GM18517 (cell line): ENCODE measurements around the gene CAPN1.

Experiments used
- ATAC-seq: cut with Tn5 transposase; IDR thresholded peaks from one replicate; pipeline ENCODE4 v1.9.1; 2021; ENCODE audit warnings: mild to moderate bottlenecking, moderate library complexity; ENCODE audit not compliant: unreplicated experiment

Gene CAPN1

DNA sequence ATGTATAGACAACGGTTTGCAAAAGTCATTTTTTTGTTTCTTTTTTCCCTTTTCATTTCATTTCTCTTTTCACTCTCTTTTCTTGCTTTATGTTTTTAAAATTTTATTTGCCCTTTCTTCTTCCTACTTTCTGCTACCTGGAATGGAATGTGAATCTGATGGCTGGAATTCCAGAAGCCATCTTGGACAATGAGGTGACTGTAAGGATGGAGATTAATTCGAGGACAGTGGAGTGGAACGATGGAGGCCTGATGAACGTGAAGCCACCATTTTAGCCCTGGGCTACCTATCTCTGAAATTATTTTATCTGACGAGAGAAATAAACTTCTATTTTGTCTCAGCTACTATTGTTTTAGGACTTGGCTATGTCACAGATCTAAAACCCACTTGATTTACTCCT is 77.3 kb downstream of the CAPN1 start:
- ATAC-seq: no peak

DNA sequence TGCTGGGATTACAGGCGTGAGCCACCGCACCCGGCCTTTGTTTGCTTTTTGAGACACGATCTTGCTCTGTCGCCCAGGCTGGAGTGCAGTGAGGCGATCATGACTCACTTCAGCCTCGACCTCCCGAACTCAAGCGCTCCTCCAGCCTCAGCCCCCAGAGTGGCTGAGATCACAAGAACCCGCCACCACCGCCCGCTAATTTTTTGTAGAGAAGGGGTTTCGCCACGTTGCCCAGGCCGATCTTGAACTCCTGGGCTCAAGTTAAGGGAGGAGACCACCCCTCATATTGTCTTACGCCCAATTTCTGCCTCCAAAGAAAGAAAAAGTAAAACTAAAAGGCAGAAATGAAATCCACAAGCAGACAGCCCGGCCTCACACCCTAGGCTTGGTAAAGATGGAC is 78.6 kb downstream of the CAPN1 start:
- ATAC-seq: no peak

DNA sequence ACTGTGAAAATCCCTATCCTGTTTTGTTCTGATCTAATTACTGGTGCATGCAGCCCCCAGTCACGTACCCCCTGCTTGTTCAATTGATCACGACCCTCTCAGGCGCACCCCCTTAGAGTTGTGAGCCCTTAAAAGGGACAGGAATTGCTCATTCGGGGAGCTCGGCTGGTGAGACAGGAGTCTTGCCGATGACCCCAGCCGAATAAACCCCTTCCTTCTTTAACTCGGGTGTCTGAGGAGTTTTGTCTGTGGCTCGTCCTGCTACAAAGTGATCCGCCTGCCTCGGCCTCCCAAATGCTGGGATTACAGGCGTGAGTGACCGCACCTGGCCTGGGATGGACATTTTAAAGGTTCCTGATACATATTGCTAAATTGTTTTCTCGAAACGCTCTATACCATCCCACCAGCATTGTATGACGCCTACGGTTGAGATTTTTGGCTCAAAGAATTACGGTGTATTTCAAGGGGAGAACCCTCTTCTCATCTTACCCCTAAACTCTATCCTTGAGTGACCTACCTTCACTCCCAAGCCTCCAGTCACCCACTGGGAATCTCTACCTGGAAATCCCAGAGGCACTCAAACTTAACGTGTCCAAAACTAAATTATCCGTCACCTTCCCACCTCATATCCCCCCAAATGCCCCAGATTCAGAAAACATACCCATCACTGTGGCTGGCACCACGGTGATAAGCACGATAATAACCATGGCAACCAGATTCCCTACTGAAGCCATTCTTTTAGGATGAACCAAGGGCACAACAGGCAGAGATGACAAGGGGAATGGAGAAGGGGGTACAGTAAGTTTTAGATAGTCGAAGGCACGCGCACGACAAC is 79.2 kb downstream of the CAPN1 start:
- peak; percentile 12 for ATAC-seq
